Fibroblast of skin of abdomen (primary cell): Measurements from ENCODE around the gene DOCK2.

Source experiments
- DNase-seq: peaks from one replicate; pipeline ENCODE4 v3.0.0-alpha.2; 2013

DOCK2 gene

GRCh38 chr5:169864483-169864882, 227.4 kb downstream of the DOCK2 start:
- no peak for DNase-seq

GRCh38 chr5:169867347-169867746, 230.3 kb downstream of the DOCK2 start:
- DNase-seq: no peak

- no peak for DNase-seq
These were observed 232.0 kb downstream of the DOCK2 start for GRCh38 chr5:169869066-169869465.

- no peak for DNase-seq
These were observed 233.1 kb downstream of the DOCK2 start for GRCh38 chr5:169870211-169870610.

GRCh38 chr5:169871826-169872490, 234.9 kb downstream of the DOCK2 start:
- DNase-seq: peak; percentile 6

- DNase-seq: peak; percentile 70
These were observed 236.6 kb downstream of the DOCK2 start for GRCh38 chr5:169873642-169874041.

GRCh38 chr5:169874621-169875020, 237.5 kb downstream of the DOCK2 start:
- DNase-seq: no peak

GRCh38 chr5:169875091-169875728, 238.1 kb downstream of the DOCK2 start:
- peak; percentile 59 for DNase-seq

- no peak for DNase-seq
These were observed 238.7 kb downstream of the DOCK2 start for GRCh38 chr5:169875731-169876130.

GRCh38 chr5:169876386-169876785, 239.3 kb downstream of the DOCK2 start:
- peak; percentile 28 for DNase-seq

GRCh38 chr5:169880012-169880663, 243.1 kb downstream of the DOCK2 start:
- DNase-seq: no peak

GRCh38 chr5:169880785-169881184, 243.7 kb downstream of the DOCK2 start:
- DNase-seq: no peak

- no peak for DNase-seq
These were observed 244.7 kb downstream of the DOCK2 start for GRCh38 chr5:169881702-169882303.

GRCh38 chr5:169886033-169886432, 249.0 kb downstream of the DOCK2 start:
- no peak for DNase-seq

GRCh38 chr5:169886677-169887076, 249.6 kb downstream of the DOCK2 start:
- no peak for DNase-seq

GRCh38 chr5:169889572-169889971, 252.5 kb downstream of the DOCK2 start:
- DNase-seq: no peak

- no peak for DNase-seq
These were observed 255.9 kb downstream of the DOCK2 start for GRCh38 chr5:169893010-169893409.

GRCh38 chr5:169893571-169893970, 256.5 kb downstream of the DOCK2 start:
- DNase-seq: peak; percentile 77

GRCh38 chr5:169895926-169896325, 258.9 kb downstream of the DOCK2 start:
- peak; percentile 65 for DNase-seq

- DNase-seq: no peak
These were observed 260.4 kb downstream of the DOCK2 start for GRCh38 chr5:169897481-169897880.

- no peak for DNase-seq
These were observed 264.8 kb downstream of the DOCK2 start for GRCh38 chr5:169901896-169902295.

- DNase-seq: peak; percentile 68
These were observed 267.0 kb downstream of the DOCK2 start for GRCh38 chr5:169904059-169904458.

GRCh38 chr5:169904508-169904907, 267.4 kb downstream of the DOCK2 start:
- peak; percentile 53 for DNase-seq

GRCh38 chr5:169905017-169905416, 267.9 kb downstream of the DOCK2 start:
- DNase-seq: no peak
